Osteocyte (in vitro differentiated cells): ENCODE data around the gene ITIH6. TPM values are rescaled to one million over a fixed set of nuclear protein-coding genes. Genes with fewer than 3 reads are reported as not detected.
A peak's percentile ranks its signal among the peaks of the same experiment; 100 is the strongest.
"Not testable (repeated sequence)": the region's sequence is repeated elsewhere in the genome, so short reads cannot be mapped to it uniquely, and the experiment has no call there.

Experiments
- DNase-seq: peaks from one replicate; pipeline ENCODE4 v3.0.0; 2021; ENCODE audit warnings: mixed read lengths; ENCODE audit not compliant: unreplicated experiment; ENCODE audit errors: extremely low spot score
- H3K27ac Mint-ChIP-seq: one replicate; pipeline ENCODE4 v1.8.0; 2021; ENCODE audit warnings: mild to moderate bottlenecking, mixed read lengths; ENCODE audit not compliant: unreplicated experiment
- H3K27me3 Mint-ChIP-seq: one replicate; pipeline ENCODE4 v1.8.0; 2021; ENCODE audit warnings: mixed read lengths; ENCODE audit not compliant: unreplicated experiment
- H3K36me3 Mint-ChIP-seq: one replicate; pipeline ENCODE4 v1.8.0; 2021; ENCODE audit warnings: mixed read lengths; ENCODE audit not compliant: unreplicated experiment
- H3K4me1 Mint-ChIP-seq: one replicate; pipeline ENCODE4 v1.8.0; 2021; ENCODE audit warnings: mixed read lengths; ENCODE audit not compliant: unreplicated experiment
- H3K4me3 Mint-ChIP-seq: one replicate; pipeline ENCODE4 v1.8.0; 2021; ENCODE audit warnings: mild to moderate bottlenecking, moderate library complexity, mixed read lengths; ENCODE audit not compliant: unreplicated experiment
- H3K9me3 Mint-ChIP-seq: one replicate; pipeline ENCODE4 v1.8.0; 2021; ENCODE audit warnings: mixed read lengths; ENCODE audit not compliant: unreplicated experiment
- CTCF ChIP-seq: fragments of 200-600 bp; sonication (generic); IDR thresholded peaks from 2 replicates; pipeline ENCODE4 v1.5.0; 2021; ENCODE audit warnings: antibody characterized with exemption, mild to moderate bottlenecking, moderate library complexity
- total RNA-seq: library from RNA; stranded (reverse); gene quantifications from 2 replicates; pipeline ENCODE4 v1.2.1, GENCODE V29; 2021

ITIH6 gene
- total RNA-seq, 1 donor from 2014 or later = not detected

DNA sequence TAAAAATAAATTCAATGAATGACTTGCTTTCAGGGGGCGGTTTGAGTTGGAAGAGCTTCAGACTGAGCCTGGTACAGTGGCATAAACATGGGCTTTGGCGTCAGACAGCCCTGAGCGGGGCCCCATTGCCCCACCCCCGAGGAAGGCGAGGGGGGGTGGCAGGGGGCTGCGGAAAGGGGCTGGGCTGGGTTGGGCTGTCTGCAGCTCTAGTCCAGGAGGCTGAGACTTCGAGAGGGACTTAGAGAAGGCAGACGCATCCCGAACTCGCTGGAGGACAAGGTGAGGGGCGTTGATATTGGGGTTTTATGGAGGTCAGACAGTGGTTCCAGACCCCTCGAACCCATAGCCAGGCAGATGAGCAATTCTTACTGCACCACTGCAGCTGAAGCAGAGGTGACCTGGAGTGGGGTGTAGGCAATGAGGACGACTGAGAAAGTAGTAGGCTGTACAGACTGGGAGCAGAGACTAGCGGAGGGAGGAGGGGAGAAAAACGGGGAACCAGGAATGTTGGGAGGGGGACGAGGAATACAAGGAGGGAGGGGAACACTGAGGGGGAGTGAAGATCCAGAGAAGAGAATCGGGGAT, 9.6 kb upstream of the ITIH6 start, which contains the start of gene MAGED2:
MAGED2 (plus strand) TSS at position 222 of the 585 bp plus-strand sequence. CDS start 1,587 bp downstream, outside the sequence.
- peaks cover 6% of the 10 kb centered on the region for H3K27me3 Mint-ChIP-seq
- peak within 1 kb of the TSS; percentile 94 for H3K4me3 Mint-ChIP-seq
- TF ChIP-seq CTCF = no peak
- H3K27ac Mint-ChIP-seq = peak within 1 kb of the TSS; percentile 99
- no peaks in the 10 kb centered on the region for H3K9me3 Mint-ChIP-seq
- DNase-seq = no peak
- peaks cover 22% of the 10 kb centered on the region for H3K4me1 Mint-ChIP-seq
- H3K36me3 Mint-ChIP-seq = peaks cover 17% of the 10 kb centered on the region

DNA sequence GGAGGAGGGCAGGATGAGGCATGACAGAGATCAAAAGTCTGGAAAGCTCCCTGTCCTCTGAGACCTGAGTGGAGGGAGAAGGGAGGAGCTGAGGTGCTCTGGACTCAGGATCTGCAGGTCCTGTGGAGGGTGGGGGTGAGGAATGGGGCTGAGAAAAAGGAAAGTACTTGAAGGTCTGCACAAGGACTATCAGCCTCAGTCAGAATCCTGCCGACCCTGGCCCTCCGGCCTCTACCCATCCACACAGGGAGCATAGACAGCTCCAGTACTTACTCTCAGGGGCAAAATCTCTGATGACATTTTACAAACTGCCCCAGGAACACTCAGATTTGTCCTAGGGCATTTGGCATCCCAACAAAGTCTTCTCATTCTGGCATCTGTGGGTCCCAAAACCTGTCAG, 991 bp upstream of the ITIH6 start:
- DNase-seq = no peak
- H3K9me3 Mint-ChIP-seq = no peaks in the 10 kb centered on the region

DNA sequence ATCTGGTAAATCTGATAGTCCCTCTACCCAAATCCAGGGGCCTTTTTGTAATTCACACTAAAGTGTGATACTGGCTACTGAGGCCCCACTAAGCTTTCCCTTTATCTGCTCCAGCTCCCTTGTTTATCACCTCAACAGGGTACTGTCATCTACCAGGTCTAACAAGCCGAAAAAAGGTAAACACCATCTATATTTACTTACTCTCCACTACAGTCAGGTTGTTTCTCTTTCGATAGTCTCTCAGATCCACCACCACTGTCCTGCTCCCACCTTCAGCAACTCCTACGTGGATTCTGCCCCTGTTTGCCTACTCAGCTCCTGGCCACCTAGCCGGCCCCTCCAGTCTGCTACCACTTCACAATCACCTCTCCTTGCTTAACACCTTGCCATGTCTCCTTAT, 3.3 kb downstream of the ITIH6 start:
- DNase-seq = no peak
- Mint-ChIP-seq H3K4me1 (peaks cover 15% of the 10 kb centered on the region), H3K27ac (no peak overlapping the region), H3K36me3 (no peaks in the 10 kb centered on the region), H3K9me3 (peaks cover 7% of the 10 kb centered on the region), H3K27me3 (no peaks in the 10 kb centered on the region), H3K4me3 (no peak overlapping the region)
- no peak for TF ChIP-seq CTCF

More for the DNA sequence above, 991 bp upstream of the ITIH6 start:
- Mint-ChIP-seq H3K27me3 (no peaks in the 10 kb centered on the region), H3K4me1 (peaks cover 8% of the 10 kb centered on the region), H3K27ac (no peak overlapping the region), H3K4me3 (no peak overlapping the region), H3K36me3 (no peaks in the 10 kb centered on the region)
- no peak for TF ChIP-seq CTCF

DNA sequence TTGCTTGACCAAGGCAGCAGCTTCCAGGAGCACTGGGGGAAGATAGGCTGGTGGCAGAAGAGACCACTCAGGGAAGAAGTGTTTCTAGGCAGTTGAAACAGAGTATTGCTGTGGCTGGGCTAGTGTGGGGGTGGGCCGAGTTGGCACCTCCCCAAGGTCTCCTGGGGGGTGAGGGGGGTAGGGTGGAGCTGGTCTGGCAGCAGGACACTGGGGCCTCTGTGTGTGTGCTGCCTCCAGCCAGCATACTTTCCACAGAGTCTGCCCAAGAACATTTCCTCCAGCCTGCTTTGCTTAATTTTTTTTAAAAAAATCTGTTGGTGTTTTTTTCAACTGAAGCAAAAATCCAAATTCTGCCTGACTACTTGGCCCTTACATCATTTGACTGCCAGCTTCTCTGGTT, 4.0 kb downstream of the ITIH6 start:
- Mint-ChIP-seq H3K27me3 (no peaks in the 10 kb centered on the region), H3K9me3 (peaks cover 7% of the 10 kb centered on the region), H3K27ac (peak overlapping the region; percentile 24), H3K36me3 (no peaks in the 10 kb centered on the region), H3K4me1 (peaks cover 18% of the 10 kb centered on the region), H3K4me3 (no peak overlapping the region)
- TF ChIP-seq CTCF = no peak
- no peak for DNase-seq

DNA sequence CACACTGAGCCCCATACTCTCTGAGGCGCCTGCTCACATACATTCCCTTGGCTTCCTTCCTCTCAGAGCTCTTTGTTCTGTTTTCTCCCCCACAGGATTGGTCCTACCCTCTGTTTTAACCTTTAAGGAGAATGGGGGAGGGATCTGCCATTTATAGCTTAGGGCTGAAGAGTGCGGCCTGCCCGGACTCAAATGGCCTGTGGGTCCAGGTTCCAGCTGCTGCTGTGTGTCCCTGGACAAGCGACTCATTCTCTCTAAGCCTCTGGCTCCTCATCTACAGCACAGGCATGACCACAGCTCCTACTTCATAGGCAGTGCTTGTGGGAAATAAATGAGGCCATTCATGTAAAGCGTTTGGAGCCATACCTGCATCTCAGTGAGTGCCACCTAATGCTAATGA, 8.7 kb downstream of the ITIH6 start:
- H3K9me3 Mint-ChIP-seq, H3K27me3 Mint-ChIP-seq: not testable (repeated sequence)

DNA sequence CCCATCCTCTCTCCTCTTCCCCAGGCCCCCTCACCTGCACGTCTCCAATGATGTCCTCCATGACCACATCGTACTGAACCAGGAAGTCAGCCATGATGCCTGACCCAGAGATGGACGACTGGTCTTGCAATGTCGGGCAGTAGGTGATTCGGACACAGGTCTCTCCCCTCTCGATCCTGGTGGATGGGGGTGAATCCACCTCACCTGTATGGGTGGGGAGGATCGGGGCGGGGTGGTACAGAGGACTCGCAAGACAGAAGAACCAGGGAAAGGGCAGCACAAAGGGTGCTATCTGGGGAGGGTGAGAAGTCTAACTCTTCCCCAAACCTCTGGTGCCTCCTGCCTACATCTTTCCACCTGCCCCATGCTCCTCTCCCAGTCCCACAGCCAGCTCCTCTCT, 9.6 kb downstream of the ITIH6 start:
- Mint-ChIP-seq H3K27me3 (peaks cover 4% of the 10 kb centered on the region), H3K4me3 (no peak overlapping the region), H3K27ac (no peak overlapping the region), H3K36me3 (no peaks in the 10 kb centered on the region), H3K9me3 (peaks cover 7% of the 10 kb centered on the region), H3K4me1 (peaks cover 4% of the 10 kb centered on the region)
- TF ChIP-seq CTCF = no peak
- DNase-seq = no peak

More for the DNA sequence above, 8.7 kb downstream of the ITIH6 start:
- not testable (repeated sequence) for H3K36me3 Mint-ChIP-seq, DNase-seq, H3K4me3 Mint-ChIP-seq, H3K27ac Mint-ChIP-seq
- peaks cover 13% of the 10 kb centered on the region for H3K4me1 Mint-ChIP-seq
